ENCODE measurements around the gene ACAP3.
"Not testable (repeated sequence)": the region's sequence is repeated elsewhere in the genome, so short reads cannot be mapped to it uniquely, and the experiment has no call there.

ACAP3 gene

GRCh38 chr1:1259540-1259939 lies 48.2 kb downstream of the ACAP3 start:
- Histone ChIP-seq H3K4me1 (ENCODE audit: insufficient read depth, low read length) (peaks cover 10% of the 10 kb centered on the region; the same call in 1 of the 2 replicates), H3K36me3 (ENCODE audit: insufficient read depth, low read length) (peaks cover 29% of the 10 kb centered on the region), H3K9ac (ENCODE audit: low read depth, low read length) (no peak overlapping the region), H3K9me3 (ENCODE audit: control insufficient read depth, insufficient read depth, low read length) (no peaks in the 10 kb centered on the region)

GRCh38 chr1:1259119-1259488 lies 48.6 kb downstream of the ACAP3 start:
- peaks cover 10% of the 10 kb centered on the region; the same call in 1 of the 2 replicates for H3K4me1 ChIP-seq (ENCODE audit: insufficient read depth, low read length)
- H3K9ac ChIP-seq (ENCODE audit: low read depth, low read length) = no peak overlapping the region
- H3K9me3 ChIP-seq (ENCODE audit: control insufficient read depth, insufficient read depth, low read length) = no peaks in the 10 kb centered on the region
- H3K36me3 ChIP-seq (ENCODE audit: insufficient read depth, low read length) = peaks cover 29% of the 10 kb centered on the region

DNA sequence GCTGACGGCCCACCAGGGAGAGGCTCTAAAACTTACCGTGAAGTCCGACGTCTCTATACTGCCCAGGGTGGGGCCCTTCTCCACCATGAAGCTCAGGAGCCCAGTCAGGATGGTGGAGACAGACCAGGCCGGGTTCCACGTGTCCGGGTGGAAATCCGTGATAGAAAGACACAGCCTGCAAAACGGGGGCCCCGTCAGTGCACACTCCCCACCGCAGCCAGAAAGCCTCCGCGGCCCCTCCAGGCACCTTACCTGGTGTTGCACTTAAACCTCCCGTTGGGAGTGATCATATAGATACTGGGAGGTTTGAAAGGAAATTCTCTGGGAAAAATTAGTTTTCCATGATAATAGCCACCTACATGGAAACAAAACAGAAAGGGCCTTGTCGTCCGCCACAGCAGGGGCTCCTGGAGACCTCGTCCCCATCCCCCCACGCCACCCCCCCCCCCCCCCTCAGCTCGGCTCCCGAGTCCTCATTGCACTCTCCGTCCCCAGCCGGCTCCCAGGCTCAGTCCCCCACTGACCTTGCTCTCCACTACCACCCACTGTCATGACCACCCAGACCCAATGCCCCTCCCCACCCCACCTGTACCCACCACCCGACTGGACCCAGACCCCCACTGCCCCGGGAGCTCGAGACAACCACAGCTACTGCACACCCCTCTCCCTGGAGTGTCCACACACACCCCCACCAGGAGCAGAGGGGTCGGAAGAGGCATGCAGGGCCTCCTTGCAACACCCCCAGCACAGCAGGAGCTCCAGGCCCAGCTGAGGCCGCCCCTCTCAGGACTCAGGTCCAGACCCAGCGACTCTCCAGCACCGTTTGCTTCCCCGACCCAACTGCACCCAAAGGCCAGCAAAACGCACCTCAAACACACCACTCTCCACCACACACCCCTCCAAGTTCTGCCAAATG lies 50.5 kb downstream of the ACAP3 start:
- peaks cover 19% of the 10 kb centered on the region for H3K36me3 ChIP-seq (ENCODE audit: insufficient read depth, low read length)
- peaks cover 10% of the 10 kb centered on the region; the same call in 1 of the 2 replicates for H3K4me1 ChIP-seq (ENCODE audit: insufficient read depth, low read length)
- H3K9me3 ChIP-seq (ENCODE audit: control insufficient read depth, insufficient read depth, low read length) = no peaks in the 10 kb centered on the region
- H3K9ac ChIP-seq (ENCODE audit: low read depth, low read length) = no peak overlapping the region

- Histone ChIP-seq H3K9me3 (ENCODE audit: control insufficient read depth, insufficient read depth, low read length) (no peaks in the 10 kb centered on the region), H3K9ac (ENCODE audit: low read depth, low read length) (no peak overlapping the region), H3K36me3 (ENCODE audit: insufficient read depth, low read length) (peaks cover 14% of the 10 kb centered on the region), H3K4me1 (ENCODE audit: insufficient read depth, low read length) (peaks cover 10% of the 10 kb centered on the region; the same call in 1 of the 2 replicates)
These were observed 52.1 kb downstream of the ACAP3 start for GRCh38 chr1:1255611-1256010.

DNA sequence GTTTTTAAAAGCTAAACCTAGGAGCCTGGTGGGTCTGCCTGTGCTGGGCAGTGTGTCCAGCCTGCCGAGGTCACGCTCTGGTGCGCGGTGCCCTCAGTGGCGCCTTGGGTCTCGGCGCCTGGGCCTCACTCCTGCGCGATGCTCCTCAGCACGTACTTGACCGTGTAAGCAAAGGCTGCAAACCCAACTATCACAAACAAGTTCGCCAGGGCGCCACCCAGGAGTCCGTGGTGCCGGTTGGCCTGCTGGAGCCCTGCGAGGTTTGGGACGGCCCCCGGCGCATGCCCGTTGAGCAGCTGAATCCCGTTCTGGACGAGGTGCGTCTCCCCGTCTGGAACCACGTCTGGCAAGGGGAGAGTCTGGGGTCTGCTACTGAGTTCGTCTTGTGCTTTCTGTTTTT lies 52.7 kb downstream of the ACAP3 start:
- peaks cover 14% of the 10 kb centered on the region for H3K36me3 ChIP-seq (ENCODE audit: insufficient read depth, low read length)
- H3K9ac ChIP-seq (ENCODE audit: low read depth, low read length) = no peak overlapping the region
- H3K4me1 ChIP-seq (ENCODE audit: insufficient read depth, low read length) = peaks cover 10% of the 10 kb centered on the region; the same call in 1 of the 2 replicates
- H3K9me3 ChIP-seq (ENCODE audit: control insufficient read depth, insufficient read depth, low read length) = no peaks in the 10 kb centered on the region

DNA sequence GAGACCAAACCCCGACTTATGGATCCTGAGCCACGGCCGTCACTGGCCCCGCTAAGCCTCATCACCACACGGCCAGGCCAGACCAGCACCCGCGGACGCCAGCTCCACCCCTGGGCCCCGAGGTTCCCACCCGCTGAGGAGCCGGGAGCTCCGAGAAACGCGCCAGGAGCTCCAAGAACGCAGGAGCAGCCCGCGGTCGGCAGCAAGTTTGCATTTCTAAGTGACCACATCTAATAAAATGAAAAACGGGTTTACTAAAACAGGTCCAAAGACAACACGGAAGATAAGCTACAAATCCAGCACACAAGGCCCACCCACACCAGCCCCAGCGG lies 53.1 kb downstream of the ACAP3 start:
- Histone ChIP-seq H3K9ac (ENCODE audit: low read depth, low read length) (no peak overlapping the region), H3K36me3 (ENCODE audit: insufficient read depth, low read length) (peaks cover 14% of the 10 kb centered on the region), H3K4me1 (ENCODE audit: insufficient read depth, low read length) (peaks cover 10% of the 10 kb centered on the region; the same call in 1 of the 2 replicates)

GRCh38 chr1:1253972-1254666 lies 53.6 kb downstream of the ACAP3 start:
- peaks cover 10% of the 10 kb centered on the region; the same call in 1 of the 2 replicates for H3K4me1 ChIP-seq (ENCODE audit: insufficient read depth, low read length)
- H3K36me3 ChIP-seq (ENCODE audit: insufficient read depth, low read length) = peaks cover 12% of the 10 kb centered on the region
- no peak overlapping the region for H3K9ac ChIP-seq (ENCODE audit: low read depth, low read length)
- H3K9me3 ChIP-seq (ENCODE audit: control insufficient read depth, insufficient read depth, low read length) = no peaks in the 10 kb centered on the region

More for the DNA sequence above, 53.1 kb downstream of the ACAP3 start:
- H3K9me3 ChIP-seq (ENCODE audit: control insufficient read depth, insufficient read depth, low read length) = no peaks in the 10 kb centered on the region

DNA sequence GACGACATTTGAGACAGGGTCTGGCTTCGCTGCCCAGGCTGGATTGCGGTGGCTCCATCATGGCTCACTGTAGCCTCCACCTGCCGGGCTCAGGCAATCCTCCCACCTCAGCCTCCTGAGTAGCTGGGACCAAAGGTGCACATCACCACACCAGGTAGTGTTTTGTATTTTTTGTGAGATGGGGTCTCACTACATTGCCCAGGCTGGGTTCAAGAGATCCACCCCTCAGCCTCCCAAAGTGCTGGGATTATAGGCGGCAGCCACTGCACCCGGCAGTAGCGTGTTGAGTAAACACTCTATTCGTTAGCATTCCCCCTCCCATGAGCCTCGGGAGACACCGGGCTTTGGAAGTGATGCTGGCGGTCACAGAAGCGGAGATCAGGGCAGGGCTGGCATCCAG lies 54.4 kb downstream of the ACAP3 start:
- Histone ChIP-seq H3K4me1 (ENCODE audit: insufficient read depth, low read length) (peaks cover 7% of the 10 kb centered on the region; the same call in 1 of the 2 replicates), H3K9me3 (ENCODE audit: control insufficient read depth, insufficient read depth, low read length) (no peaks in the 10 kb centered on the region), H3K9ac (ENCODE audit: low read depth, low read length) (no peak overlapping the region), H3K36me3 (ENCODE audit: insufficient read depth, low read length) (peaks cover 11% of the 10 kb centered on the region)

- H3K9ac ChIP-seq (ENCODE audit: low read depth, low read length) = no peak overlapping the region
- no peaks in the 10 kb centered on the region for H3K4me1 ChIP-seq (ENCODE audit: insufficient read depth, low read length)
- H3K9me3 ChIP-seq (ENCODE audit: control insufficient read depth, insufficient read depth, low read length) = no peaks in the 10 kb centered on the region
- H3K36me3 ChIP-seq (ENCODE audit: insufficient read depth, low read length) = peaks cover 9% of the 10 kb centered on the region
These were observed 56.9 kb downstream of the ACAP3 start for GRCh38 chr1:1250786-1251284.

DNA sequence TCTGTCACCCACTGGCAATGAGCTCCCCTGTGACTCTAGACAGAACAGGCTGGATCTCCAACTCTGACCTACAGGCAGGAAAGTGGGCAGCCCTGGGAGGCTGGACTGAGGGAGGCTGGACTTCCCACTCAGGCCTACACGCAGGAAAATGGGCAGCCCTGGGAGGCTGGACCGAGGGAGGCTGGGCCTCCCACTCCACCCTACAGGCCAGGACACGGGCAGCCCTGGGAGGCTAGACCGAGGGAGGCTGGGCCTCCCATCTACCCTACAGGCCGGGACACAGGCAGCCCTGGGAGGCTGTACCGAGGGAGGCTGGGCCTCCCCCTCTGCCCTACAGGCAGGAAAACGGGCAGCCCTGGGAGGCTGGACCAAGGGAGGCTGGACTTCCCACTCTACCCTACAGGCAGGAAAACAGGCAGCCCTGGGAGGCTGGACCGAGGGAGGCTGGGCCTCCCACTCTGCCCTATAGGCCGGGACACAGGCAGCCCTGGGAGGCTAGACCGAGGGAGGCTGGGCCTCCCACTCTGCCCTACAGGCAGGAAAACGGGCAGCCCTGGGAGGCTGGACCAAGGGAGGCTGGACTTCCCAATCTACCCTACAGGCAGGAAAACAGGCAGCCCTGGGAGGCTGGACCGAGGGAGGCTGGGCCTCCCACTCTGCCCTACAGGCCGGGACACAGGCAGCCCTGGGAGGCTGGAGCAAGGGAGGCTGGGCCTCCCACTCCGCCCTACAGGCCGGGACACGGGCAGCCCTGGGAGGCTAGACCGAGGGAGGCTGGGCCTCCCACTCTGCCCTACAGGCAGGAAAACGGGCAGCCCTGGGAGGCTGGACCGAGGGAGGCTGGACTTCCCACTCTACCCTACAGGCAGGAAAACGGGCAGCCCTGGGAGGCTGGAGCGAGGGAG lies 59.5 kb downstream of the ACAP3 start:
- not testable (repeated sequence) for H3K9ac ChIP-seq (ENCODE audit: low read depth, low read length); H3K4me1 ChIP-seq (ENCODE audit: insufficient read depth, low read length); H3K36me3 ChIP-seq (ENCODE audit: insufficient read depth, low read length); H3K9me3 ChIP-seq (ENCODE audit: control insufficient read depth, insufficient read depth, low read length)

- H3K36me3 ChIP-seq (ENCODE audit: insufficient read depth, low read length) = no peaks in the 10 kb centered on the region
- H3K4me1 ChIP-seq (ENCODE audit: insufficient read depth, low read length) = no peaks in the 10 kb centered on the region
- no peak overlapping the region for H3K9ac ChIP-seq (ENCODE audit: low read depth, low read length)
- no peaks in the 10 kb centered on the region for H3K9me3 ChIP-seq (ENCODE audit: control insufficient read depth, insufficient read depth, low read length)
These were observed 60.3 kb downstream of the ACAP3 start for GRCh38 chr1:1247341-1247913.

DNA sequence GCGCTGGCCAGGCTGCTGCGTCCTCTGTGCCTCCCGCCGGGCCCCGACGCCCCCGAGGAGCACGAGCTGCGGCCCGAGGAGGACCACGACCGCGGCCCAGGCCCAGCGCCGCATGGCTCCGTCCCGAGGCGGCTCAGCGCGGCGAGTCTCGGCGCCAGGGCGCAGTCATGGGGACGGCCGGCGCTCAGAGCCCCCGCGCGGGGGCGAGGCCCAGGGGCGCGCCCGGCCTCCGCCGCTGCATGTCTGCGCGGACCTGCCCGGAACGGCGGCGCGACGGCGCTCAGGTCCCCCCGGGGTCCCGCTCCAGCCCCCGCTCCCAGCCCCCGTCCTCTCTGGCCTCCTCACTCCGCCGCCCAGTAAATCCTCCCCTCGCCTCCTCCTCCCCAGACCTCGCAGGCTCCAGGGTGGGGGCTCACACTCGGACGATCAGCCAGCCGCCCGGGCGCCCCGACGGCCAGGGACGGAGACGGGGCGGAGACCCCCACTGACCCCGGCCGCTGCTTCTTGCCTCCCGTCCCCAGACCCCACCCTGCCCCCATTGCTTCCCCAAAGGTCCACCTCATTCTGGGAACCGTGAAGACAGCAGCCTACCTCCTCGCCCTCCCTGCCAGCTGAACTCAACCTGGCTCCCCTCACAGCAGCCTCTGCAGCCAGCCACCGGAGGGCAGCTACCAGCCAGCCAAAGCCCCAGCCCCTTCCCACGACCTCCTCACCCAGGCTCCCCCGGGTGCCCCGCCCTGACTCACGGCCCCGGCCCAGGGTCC lies 61.0 kb downstream of the ACAP3 start, which contains the start of gene C1QTNF12:
Gene C1QTNF12 (minus strand): TSS at position 146 of the 764 bp plus-strand sequence. CDS start 32 bp downstream, at position 114.
- Histone ChIP-seq H3K9me3 (ENCODE audit: control insufficient read depth, insufficient read depth, low read length) (no peaks in the 10 kb centered on the region), H3K36me3 (ENCODE audit: insufficient read depth, low read length) (no peaks in the 10 kb centered on the region), H3K9ac (ENCODE audit: low read depth, low read length) (peak within 1 kb of the TSS; percentile 11; the same call in 1 of the 2 replicates), H3K4me1 (ENCODE audit: insufficient read depth, low read length) (no peaks in the 10 kb centered on the region)
